ENCODE data around the gene TP53I11. TPM values are rescaled to one million over a fixed set of nuclear protein-coding genes. Genes with fewer than 3 reads are reported as not detected.

Gene TP53I11
- total and polyA plus RNA-seq, 2 donors (not counting 1 experiment from before 2014, with no cell fraction given): 25.0 to 229 TPM

GRCh38 chr11:44930588-44931302, 19.9 kb downstream of the TP53I11 start:
- ATAC-seq (ENCODE audit: low read depth): no peak
- DNase-seq: no peak
- 80% methylated on average over 12 of the region's 13 CpGs for WGBS (ENCODE audit: insufficient coverage)
- TF ChIP-seq CTCF (IDR thresholded peaks at IDR 0.05) (no peak), EZH2 (IDR thresholded peaks at IDR 0.05; ENCODE audit: borderline replicate concordance, insufficient read depth, low read depth, low read length, poor library complexity, severe bottlenecking) (no peak)
- H3K36me3 ChIP-seq (replicated peaks in 1 of 2; ENCODE audit: control extremely low read depth in 1 of 2, control insufficient read depth in 1 of 2, extremely low read depth in 1 of 2, insufficient read depth in 2 of 2, low read length in 1 of 2): peaks cover 7 to 17% of the 10 kb centered on the region in 2 experiments
- no peak overlapping the region for H3K27ac ChIP-seq (ENCODE audit: low read length in 2 of 2)
- no peaks in the 10 kb centered on the region for H4K20me1 ChIP-seq (ENCODE audit: control insufficient read depth, insufficient read depth, low read length, poor library complexity, severe bottlenecking)
- no peak overlapping the region for H3K4me2 ChIP-seq (replicated peaks; ENCODE audit: low read depth, low read length, poor library complexity, severe bottlenecking)
- Mint-ChIP-seq H3K4me1 (no peaks in the 10 kb centered on the region), H3K27me3 (no peaks in the 10 kb centered on the region), H3K4me3 (no peak overlapping the region), H3K27ac (no peak overlapping the region), H3K9me3 (ENCODE audit: insufficient read depth) (no peaks in the 10 kb centered on the region)
- H3K9me3 ChIP-seq (ENCODE audit: control extremely low read depth in 1 of 3, control insufficient read depth in 2 of 3, insufficient read depth in 1 of 3, low read length in 2 of 3): no peaks in the 10 kb centered on the region
- ChIA-PET CTCF (interaction anchor here (1.2 to 17.1 kb wide), 5 partner anchors 28 to 401 kb away, joined by 3 to 1701 read pairs (median 6); no protein-coding TSS in a partner anchor), POLR2A (interaction anchor here (1.5 kb wide), 1 partner anchor 8 kb away, joined by 4 read pairs; no protein-coding TSS in a partner anchor)
- no peak overlapping the region for H3K9ac ChIP-seq (ENCODE audit: low read length)
- peaks cover 0 to 6% of the 10 kb centered on the region in 2 donors for H3K4me1 ChIP-seq (ENCODE audit: control insufficient read depth in 2 of 2, insufficient read depth in 2 of 2, low read length in 2 of 2)
- H3K79me2 ChIP-seq (ENCODE audit: control insufficient read depth, insufficient read depth, low read length): no peaks in the 10 kb centered on the region
- no peak overlapping the region for H3K4me3 ChIP-seq (ENCODE audit: control extremely low read depth in 1 of 5, extremely low read depth in 1 of 5, insufficient read depth in 1 of 5, low read depth in 2 of 5, low read length in 4 of 5)
- intact Hi-C loops (cut with micrococcal nuclease): no loop called here
- no peaks in the 10 kb centered on the region for H3K27me3 ChIP-seq (replicated peaks in 1 of 4; ENCODE audit: control extremely low read depth in 1 of 4, control insufficient read depth in 3 of 4, insufficient read depth in 4 of 4, low read length in 3 of 4)
- H2AFZ ChIP-seq (ENCODE audit: insufficient read depth, low read depth, low read length, poor library complexity, severe bottlenecking): no peak overlapping the region

GRCh38 chr11:44928816-44929215, 21.9 kb downstream of the TP53I11 start:
- H3K27ac Mint-ChIP-seq: no peak overlapping the region
- WGBS (ENCODE audit: insufficient coverage): 90% methylated on average over 2 of the region's 4 CpGs
- intact Hi-C loops (cut with micrococcal nuclease): no loop called here
- H3K9me3 Mint-ChIP-seq (ENCODE audit: insufficient read depth): no peaks in the 10 kb centered on the region
- Histone ChIP-seq H3K27ac (ENCODE audit: low read length in 2 of 2) (no peak overlapping the region), H3K36me3 (replicated peaks in 1 of 2; ENCODE audit: control extremely low read depth in 1 of 2, control insufficient read depth in 1 of 2, extremely low read depth in 1 of 2, insufficient read depth in 2 of 2, low read length in 1 of 2) (peaks cover 3 to 4% of the 10 kb centered on the region in 2 experiments), H3K9me3 (ENCODE audit: control extremely low read depth in 1 of 3, control insufficient read depth in 2 of 3, insufficient read depth in 1 of 3, low read length in 2 of 3) (no peaks in the 10 kb centered on the region), H4K20me1 (ENCODE audit: control insufficient read depth, insufficient read depth, low read length, poor library complexity, severe bottlenecking) (no peaks in the 10 kb centered on the region), H3K27me3 (replicated peaks in 1 of 4; ENCODE audit: control extremely low read depth in 1 of 4, control insufficient read depth in 3 of 4, insufficient read depth in 4 of 4, low read length in 3 of 4) (no peaks in the 10 kb centered on the region), H3K79me2 (ENCODE audit: control insufficient read depth, insufficient read depth, low read length) (no peaks in the 10 kb centered on the region), H3K4me3 (ENCODE audit: control extremely low read depth in 1 of 5, extremely low read depth in 1 of 5, insufficient read depth in 1 of 5, low read depth in 2 of 5, low read length in 4 of 5) (no peak overlapping the region), H3K4me1 (ENCODE audit: control insufficient read depth in 2 of 2, insufficient read depth in 2 of 2, low read length in 2 of 2) (peaks cover 0 to 6% of the 10 kb centered on the region in 2 donors), H3K4me2 (replicated peaks; ENCODE audit: low read depth, low read length, poor library complexity, severe bottlenecking) (no peak overlapping the region), H2AFZ (ENCODE audit: insufficient read depth, low read depth, low read length, poor library complexity, severe bottlenecking) (no peak overlapping the region), H3K9ac (ENCODE audit: low read length) (no peak overlapping the region)
- TF ChIP-seq EZH2 (IDR thresholded peaks at IDR 0.05; ENCODE audit: borderline replicate concordance, insufficient read depth, low read depth, low read length, poor library complexity, severe bottlenecking): no peak
- no peak for TF ChIP-seq CTCF (IDR thresholded peaks at IDR 0.05)
- H3K27me3 Mint-ChIP-seq: no peaks in the 10 kb centered on the region
- DNase-seq (no peak), ATAC-seq (ENCODE audit: low read depth) (no peak)
- ChIA-PET POLR2A (interaction anchor here (3.1 kb wide), 1 partner anchor 176 kb away, joined by 18 read pairs; no protein-coding TSS in a partner anchor), CTCF (interaction anchor here (0.8 to 17.1 kb wide), 12 partner anchors 10 to 411 kb away, joined by 3 to 1701 read pairs (median 6); no protein-coding TSS in a partner anchor)
- no peaks in the 10 kb centered on the region for H3K4me1 Mint-ChIP-seq
- no peak overlapping the region for H3K4me3 Mint-ChIP-seq

Measured in B cell (primary cell).